ENCODE measurements around the gene GGT7.

GGT7 gene

DNA sequence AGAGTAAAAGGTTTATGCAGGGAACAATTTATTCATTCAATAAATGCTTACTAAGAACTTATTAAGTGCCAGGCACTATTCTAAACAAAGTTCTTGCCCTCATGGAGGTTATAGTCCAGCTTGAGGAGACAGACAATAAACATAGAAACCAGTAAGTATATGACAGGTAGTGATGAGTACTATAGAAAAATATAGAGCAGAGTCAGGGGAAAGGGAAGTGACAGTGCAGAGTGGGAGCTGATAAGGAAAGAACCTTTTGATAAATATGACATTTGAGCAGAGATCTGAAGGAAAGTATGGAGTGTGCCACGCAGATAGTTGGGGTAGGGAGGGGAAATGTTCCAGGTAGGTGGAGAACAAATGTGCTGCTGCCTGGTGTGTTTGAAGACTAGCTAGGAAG lies 15.8 kb upstream of the GGT7 start:
- TF ChIP-seq, protein P1, sequence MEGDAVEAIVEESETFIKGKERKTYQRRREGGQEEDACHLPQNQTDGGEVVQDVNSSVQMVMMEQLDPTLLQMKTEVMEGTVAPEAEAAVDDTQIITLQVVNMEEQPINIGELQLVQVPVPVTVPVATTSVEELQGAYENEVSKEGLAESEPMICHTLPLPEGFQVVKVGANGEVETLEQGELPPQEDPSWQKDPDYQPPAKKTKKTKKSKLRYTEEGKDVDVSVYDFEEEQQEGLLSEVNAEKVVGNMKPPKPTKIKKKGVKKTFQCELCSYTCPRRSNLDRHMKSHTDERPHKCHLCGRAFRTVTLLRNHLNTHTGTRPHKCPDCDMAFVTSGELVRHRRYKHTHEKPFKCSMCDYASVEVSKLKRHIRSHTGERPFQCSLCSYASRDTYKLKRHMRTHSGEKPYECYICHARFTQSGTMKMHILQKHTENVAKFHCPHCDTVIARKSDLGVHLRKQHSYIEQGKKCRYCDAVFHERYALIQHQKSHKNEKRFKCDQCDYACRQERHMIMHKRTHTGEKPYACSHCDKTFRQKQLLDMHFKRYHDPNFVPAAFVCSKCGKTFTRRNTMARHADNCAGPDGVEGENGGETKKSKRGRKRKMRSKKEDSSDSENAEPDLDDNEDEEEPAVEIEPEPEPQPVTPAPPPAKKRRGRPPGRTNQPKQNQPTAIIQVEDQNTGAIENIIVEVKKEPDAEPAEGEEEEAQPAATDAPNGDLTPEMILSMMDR (IDR thresholded peaks at IDR 0.05) = no peak

DNA sequence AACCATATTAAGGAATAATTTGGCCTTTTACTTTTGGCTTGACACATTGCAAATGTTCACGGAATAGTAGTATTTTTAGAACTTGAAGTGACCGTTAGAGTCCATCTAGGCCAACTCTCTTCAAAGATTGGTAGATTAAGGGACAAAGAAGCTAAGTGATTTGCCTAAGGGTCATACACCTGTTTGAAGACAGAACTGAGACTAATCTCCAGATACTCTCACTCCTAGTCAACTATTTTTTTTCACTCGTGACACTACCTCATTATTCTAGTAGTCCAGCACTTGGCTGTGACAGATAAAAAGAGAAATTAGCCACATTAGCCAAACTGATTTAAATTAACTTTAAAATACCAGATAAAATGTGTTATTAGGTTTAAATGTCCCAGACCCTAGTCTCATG lies 14.4 kb upstream of the GGT7 start:
- TF ChIP-seq, protein P1 (IDR thresholded peaks at IDR 0.05) = no peak

DNA sequence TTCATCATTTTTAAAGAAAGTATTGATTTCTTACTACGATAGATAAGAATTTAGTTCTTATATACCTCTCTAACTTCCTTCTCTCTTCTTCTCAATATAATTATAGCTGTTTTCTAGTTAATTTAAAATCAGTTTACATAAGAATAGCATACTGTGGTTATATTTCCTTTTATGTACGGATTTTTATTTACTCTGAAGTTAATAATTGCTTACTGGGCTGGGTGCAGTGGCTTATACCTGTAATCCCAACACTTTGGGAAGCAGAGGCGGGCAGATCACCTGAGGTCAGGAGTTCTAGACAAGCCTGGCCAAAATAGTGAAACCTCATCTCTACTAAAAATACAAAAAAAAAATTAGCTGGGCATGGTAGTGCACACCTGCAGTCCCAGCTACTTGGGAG lies 13.5 kb upstream of the GGT7 start:
- TF ChIP-seq, protein P1 (IDR thresholded peaks at IDR 0.05) = no peak

DNA sequence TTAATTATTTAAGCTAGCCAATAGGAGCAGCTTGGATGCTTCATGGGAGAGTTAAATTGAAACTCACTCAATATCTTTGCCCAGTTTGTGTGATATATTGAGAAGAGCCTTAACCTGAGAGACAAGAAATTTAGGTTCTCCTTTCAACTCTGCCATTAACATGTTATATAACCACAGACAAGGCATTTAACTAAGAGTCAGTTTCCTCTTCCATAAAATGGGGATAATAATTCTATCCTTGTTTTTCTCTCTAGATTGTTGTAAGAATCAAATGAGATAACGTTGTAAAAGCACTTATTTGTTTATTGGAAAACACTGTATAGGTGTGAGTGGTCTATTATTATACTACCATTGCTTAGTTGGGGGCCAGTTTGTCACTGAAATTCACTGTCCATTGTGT lies 11.6 kb upstream of the GGT7 start:
- TF ChIP-seq, protein P1 (IDR thresholded peaks at IDR 0.05) = no peak

DNA sequence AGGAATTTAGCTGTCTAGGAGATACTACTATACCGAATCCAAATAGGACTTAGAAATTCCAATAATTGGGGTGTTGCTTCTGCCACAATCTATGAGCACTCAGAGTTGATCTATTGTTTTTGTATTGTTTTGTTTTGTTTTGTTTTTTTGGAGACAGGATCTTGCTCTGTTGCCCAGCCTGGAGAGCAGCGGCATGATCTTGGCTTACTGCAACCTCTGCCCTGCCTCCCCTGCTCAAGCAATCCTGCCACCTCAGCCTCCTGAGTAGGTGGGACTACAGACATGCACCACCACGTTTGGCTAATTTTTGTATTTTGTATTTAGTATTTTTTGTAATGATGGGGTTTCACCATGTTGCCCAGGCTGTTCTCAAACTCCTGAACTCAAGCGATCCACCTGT lies 11.2 kb upstream of the GGT7 start:
- TF ChIP-seq, protein P1 (IDR thresholded peaks at IDR 0.05) = no peak

DNA sequence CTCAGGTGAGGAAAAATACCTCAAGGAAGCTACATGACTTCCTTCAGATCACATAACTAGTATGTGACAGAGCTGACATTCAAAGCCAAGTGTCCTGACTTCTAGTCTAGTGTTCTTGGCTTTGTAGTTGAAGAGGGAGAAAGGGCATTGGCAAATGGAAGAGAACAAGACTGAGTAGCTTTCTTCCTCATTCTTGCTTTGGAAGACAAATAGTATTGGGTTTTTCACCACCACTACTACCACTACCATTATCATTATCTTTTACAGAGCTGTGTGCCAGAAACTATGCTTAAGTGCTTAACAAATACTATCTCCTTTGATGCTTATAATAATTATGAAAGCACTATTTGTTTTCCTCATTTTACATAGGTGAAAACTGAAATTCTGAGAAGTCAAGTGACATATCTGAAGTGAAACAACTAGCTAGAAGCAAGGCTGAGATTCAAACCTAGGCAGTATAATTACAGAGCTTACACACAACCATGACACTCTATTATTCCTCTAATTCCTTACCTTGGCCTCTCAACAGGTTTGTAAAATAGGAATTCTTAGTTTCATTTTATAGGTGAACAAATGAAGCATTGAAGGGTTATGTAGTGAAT lies 10.5 kb upstream of the GGT7 start:
- TF ChIP-seq, protein P1 (IDR thresholded peaks at IDR 0.05) = no peak

DNA sequence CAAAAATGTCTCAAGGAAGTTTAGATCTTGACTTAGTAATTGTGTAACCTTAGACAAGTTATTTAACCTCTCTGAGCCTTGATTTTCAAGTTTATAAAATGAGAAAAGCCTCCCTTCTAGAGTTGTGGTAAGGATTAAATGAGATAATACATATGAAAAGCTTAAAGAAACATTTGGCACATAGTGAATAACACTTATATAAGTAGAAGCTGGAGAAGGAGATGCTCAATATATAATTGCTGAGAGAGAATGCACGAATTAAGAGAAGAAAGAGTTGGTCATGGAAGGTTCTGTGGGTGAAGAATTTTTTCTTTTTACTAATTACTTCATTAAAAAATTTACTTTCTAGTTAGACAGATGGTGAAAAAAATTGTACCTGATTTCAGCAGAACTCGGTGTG lies 9.0 kb upstream of the GGT7 start:
- TF ChIP-seq, protein P1 (IDR thresholded peaks at IDR 0.05) = no peak

Measured in LNCAP (cell line).